Middle frontal gyrus (tissue), 1 donor: Measurements from ENCODE around the gene B4GAT1.
"Not testable (repeated sequence)": the region's sequence is repeated elsewhere in the genome, so short reads cannot be mapped to it uniquely, and the experiment has no call there.

ENCODE experiments used
- DNase-seq: peaks from one replicate; pipeline ENCODE4 v3.0.0-alpha.2; 2015; ENCODE audit warnings: low spot score; ENCODE audit errors: extremely low spot score

The B4GAT1 gene

GRCh38 chr11:66326261-66327111 is 20.9 kb downstream of the B4GAT1 start:
- DNase-seq: no peak

DNA sequence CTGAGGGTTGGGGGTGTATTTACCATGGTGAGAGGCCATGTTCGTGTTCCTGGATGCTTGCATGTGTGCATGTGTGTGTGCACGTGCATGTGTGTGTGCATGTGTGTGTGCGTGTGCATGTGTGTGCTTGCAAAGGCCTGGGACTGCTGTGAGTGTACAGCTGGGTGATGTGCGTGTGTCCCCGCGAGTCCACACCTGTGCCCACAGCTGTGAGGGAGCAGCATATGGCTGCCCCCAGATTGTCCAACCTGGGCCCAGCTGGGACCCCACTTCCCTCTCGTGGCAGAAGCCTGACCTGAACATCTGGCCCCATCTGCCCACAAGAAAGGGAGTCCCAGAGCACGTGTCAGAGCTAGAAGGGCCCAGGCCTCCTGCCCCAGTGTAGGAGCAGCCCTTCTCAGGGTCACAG is 22.2 kb downstream of the B4GAT1 start:
- no peak for DNase-seq

GRCh38 chr11:66324664-66325063 is 22.8 kb downstream of the B4GAT1 start:
- no peak for DNase-seq

DNA sequence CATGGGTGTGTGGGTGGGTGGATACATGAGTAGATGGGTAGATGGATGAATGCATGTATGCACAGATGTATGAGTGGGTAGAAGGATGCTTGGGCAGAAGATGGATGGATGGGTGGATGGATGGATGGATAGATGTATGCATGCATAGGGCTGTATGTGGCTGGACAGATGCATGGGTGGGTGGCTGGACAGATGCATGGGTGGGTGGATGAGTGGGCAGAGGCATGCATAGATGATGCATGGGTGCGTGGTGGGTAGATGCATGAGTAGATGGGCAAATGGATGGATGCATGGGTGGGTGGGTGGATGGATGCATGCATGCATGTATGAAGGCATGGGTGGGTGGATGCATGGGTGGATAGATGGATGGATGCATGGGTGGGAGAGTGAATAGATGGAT is 23.7 kb downstream of the B4GAT1 start:
- no peak for DNase-seq

DNA sequence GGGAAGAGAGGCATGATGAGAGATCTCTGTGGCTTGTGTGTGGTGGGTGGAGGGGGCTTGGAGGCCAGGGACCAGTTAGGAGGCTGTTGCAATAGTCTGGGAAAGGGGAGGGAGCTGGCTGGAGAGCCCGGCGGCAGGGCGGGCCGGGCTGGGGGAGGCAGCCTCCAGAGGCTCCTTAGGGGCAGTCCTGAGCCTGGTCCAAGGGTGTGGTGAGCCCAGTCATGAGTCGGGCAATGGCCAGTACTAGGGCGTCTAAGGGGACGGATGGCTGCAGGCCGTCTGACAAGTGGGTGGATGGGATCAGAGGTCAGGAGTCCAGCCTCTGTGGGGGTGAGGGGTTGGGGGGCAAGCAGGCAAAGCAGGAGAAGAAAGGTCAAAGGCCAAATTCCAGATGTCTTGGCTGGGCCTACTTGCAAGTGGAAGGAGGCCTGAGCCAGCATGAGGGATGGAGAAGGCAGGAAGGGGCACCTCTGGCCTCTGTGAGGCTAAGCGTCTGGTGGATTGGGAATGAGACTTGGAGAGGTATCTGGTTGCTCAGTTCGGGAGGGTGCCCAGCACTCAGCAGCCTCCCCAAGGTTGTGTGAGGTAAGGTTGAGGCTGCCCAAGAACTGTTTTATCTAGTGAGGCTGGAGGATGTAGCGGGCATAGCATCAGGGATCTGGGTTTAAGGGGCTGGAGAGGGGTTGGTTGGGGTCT is 24.5 kb downstream of the B4GAT1 start:
- DNase-seq: no peak

- DNase-seq: no peak
Measured at GRCh38 chr11:66321606-66322005, 25.8 kb downstream of the B4GAT1 start.

GRCh38 chr11:66320748-66321147 is 26.7 kb downstream of the B4GAT1 start:
- not testable (repeated sequence) for DNase-seq

DNA sequence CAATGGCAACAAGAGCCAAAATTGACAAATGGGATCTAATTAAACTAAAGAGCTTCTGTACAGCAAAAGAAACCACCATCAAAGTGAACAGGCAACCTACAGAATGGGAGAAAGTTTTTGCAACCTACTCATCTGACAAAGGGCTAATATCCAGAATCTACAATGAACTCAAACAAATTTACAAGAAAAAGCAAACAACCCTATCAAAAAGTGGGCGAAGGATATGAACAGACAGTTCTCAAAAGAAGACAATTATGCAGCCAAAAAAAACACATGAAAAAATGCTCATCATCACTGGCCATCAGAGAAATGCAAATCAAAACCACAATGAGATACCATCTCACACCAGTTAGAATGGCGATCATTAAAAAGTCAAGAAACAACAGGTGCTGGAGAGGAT is 27.1 kb downstream of the B4GAT1 start:
- not testable (repeated sequence) for DNase-seq

DNA sequence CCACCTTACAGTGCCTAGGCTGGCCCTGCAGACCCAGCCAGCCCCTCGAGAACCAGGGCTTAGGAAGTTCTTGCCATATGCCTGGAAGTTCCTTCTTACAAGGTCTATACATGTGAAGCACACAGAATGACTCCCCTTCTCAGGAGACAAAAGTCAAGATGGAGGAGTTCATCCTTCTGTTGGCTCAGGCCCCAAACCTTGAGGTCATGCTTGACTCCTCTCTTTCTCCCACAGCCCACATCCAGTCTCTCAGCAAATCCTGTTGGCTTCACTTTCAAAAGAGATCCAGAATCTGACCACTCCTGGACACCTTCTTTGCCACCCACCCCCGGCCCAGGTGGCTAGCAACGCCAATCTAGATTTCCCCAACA is 28.8 kb downstream of the B4GAT1 start:
- DNase-seq: no peak

- DNase-seq: no peak
Measured at GRCh38 chr11:66317723-66318599, 29.5 kb downstream of the B4GAT1 start.

- DNase-seq: no peak
Measured at GRCh38 chr11:66317322-66317722, 30.1 kb downstream of the B4GAT1 start.

- DNase-seq: no peak
Measured at GRCh38 chr11:66316849-66317251, 30.6 kb downstream of the B4GAT1 start, which contains the start of gene CD248. Gene CD248 (minus strand): TSS chr11:66317044. CDS start chr11:66317027, 17 bp downstream.

- DNase-seq: no peak
Measured at GRCh38 chr11:66315921-66316811, 31.3 kb downstream of the B4GAT1 start.

- DNase-seq: no peak
Measured at GRCh38 chr11:66315498-66315885, 31.9 kb downstream of the B4GAT1 start.

DNA sequence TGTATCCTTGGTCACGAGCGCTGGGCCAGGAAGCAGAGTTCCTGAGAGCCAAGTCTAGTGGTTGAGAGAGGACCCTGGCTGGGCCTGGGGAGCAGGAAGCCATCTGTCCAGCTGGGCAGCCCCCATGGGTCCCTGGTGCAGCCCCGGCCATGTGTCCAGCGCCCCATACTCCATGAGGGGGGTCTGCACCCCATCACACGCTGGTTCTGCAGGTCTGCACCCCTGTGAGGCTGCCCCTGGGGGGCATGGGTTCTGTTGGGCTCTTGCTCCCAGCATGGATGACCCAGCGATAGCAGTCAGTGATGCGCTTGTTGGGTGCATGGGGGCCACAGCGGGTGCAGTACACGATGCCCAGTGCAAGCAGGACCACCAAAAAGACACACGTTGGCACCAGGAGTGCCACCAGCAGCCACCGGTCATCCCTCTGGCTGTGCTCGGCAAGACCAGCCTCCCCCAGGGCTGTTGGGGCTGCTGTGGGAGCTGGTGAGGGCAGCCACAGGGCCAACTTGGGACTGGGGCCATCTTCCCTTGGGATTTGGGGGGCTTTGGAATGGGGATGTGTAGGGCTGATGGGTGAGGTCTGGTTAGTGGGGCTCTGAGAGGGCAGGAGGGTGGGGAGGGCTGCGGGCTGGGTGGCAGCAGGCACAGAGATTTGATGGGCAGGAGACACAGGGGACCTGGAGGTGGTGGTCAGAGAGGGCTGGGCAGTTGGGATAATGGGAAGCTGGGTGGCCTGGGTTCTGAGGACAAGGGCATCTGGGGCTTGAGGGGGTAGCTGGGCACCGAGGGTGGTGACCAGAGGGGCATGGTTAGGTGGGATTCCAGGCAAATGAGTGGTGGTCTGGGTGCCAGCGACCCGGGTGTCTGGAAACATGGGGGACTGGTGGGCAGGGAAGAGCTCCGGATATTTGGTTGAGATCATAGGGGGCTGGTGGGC is 32.6 kb downstream of the B4GAT1 start:
- DNase-seq: no peak

GRCh38 chr11:66314186-66314501 is 33.3 kb downstream of the B4GAT1 start:
- DNase-seq: no peak

DNA sequence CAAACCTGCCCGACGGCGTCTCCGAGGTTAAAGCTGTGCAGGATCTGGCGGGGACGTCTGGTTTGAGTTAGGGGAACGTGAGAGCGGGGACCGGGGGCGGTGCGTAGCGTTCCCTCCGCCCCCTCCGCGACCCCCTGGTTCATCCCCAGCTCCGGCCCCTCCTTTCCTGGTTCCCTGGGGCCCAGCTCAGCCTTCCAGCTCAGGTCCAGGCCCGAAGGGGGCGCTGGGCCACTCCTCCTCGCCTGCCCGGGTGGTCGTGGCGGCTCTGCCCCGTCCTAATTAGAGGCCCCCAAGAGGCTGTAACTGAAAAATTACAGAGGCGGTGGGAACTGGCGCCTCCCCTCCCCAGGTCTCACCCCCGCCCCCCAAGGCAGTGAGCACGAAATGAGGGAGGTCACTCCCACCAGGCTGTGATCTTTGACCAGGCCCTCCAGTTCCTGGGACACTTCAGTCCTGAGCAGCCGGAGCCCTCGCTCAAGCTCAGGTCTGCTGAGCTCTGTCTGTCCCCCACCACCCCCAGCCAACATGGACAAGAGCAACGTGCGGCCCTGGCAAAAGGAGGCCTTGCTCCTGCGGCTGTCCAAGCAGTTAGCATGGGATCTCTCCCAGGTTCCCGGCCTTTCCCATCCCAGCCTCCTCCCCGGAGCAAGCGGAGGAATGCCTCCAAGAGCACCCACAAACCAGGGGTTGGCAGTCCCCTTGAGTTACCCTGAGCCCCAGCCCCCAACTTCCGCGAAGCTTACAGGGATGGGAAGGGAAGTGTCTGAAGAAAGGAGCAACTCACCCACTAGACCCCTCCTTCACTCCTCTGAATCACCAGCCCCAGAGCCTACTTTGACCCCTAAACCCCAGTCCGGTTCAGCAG is 33.9 kb downstream of the B4GAT1 start:
- no peak for DNase-seq

- peak; percentile 85 for DNase-seq
Measured at GRCh38 chr11:66312549-66313320, 34.7 kb downstream of the B4GAT1 start.
